ENCODE measurements around the gene MED29.
"Not testable (repeated sequence)": the region's sequence is repeated elsewhere in the genome, so short reads cannot be mapped to it uniquely, and the experiment has no call there.

The MED29 gene

GRCh38 chr19:39369200-39369599 is 22.0 kb upstream of the MED29 start:
- TF ChIP-seq, protein P1, sequence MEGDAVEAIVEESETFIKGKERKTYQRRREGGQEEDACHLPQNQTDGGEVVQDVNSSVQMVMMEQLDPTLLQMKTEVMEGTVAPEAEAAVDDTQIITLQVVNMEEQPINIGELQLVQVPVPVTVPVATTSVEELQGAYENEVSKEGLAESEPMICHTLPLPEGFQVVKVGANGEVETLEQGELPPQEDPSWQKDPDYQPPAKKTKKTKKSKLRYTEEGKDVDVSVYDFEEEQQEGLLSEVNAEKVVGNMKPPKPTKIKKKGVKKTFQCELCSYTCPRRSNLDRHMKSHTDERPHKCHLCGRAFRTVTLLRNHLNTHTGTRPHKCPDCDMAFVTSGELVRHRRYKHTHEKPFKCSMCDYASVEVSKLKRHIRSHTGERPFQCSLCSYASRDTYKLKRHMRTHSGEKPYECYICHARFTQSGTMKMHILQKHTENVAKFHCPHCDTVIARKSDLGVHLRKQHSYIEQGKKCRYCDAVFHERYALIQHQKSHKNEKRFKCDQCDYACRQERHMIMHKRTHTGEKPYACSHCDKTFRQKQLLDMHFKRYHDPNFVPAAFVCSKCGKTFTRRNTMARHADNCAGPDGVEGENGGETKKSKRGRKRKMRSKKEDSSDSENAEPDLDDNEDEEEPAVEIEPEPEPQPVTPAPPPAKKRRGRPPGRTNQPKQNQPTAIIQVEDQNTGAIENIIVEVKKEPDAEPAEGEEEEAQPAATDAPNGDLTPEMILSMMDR (IDR thresholded peaks at IDR 0.05; ENCODE audit: control insufficient read depth, extremely low read depth, insufficient read depth), result no peak
- no peak overlapping the region for H3K4me3 ChIP-seq (ENCODE audit: low read depth, low read length)
- no peak for DNase-seq (ENCODE audit: low read depth)

GRCh38 chr19:39370735-39371134 is 20.4 kb upstream of the MED29 start:
- TF ChIP-seq, protein P1 (IDR thresholded peaks at IDR 0.05; ENCODE audit: control insufficient read depth, extremely low read depth, insufficient read depth), result no peak
- no peak overlapping the region for H3K4me3 ChIP-seq (ENCODE audit: low read depth, low read length)
- no peak for DNase-seq (ENCODE audit: low read depth)

DNA sequence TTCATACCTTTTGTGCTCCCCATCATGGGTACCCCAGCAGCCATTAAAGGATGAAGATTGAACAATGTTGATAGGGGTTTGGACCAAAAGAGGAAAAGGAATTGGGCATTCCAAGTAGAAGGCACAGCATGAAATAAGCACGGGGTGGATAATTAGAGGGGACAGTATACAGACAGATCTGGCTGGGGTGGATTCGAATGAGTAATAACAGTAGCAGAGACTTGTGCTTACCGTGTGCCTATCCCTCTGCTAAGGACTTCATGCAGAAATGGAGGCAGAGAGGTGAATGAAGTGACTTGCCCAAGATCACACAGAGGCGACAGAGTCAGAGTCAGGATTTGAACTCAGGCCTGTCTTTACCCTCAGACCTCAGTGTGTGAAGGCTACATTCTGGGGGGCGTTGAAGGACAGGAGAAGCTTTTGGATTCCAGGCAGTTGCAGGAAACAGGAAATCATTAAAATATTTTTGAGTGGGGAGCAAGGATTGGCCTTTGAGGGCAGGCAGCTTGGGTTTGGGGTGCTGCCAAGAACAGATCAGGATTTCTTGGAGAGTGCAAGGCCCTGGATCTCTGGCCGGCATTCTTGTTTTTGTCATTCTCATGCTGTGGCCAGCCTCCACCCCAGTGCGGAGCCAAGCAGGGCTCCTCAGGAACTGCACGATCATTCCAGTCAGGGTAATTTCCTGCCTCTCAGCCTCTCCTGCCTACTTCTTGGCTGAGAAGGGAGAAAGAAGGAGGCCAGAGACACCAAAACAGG is 19.0 kb upstream of the MED29 start:
- DNase-seq (ENCODE audit: low read depth), result no peak
- no peak overlapping the region for H3K4me3 ChIP-seq (ENCODE audit: low read depth, low read length)
- TF ChIP-seq, protein P1 (IDR thresholded peaks at IDR 0.05; ENCODE audit: control insufficient read depth, extremely low read depth, insufficient read depth), result no peak

- TF ChIP-seq, protein P1 (IDR thresholded peaks at IDR 0.05; ENCODE audit: control insufficient read depth, extremely low read depth, insufficient read depth), result no peak
- DNase-seq (ENCODE audit: low read depth), result no peak
- H3K4me3 ChIP-seq (ENCODE audit: low read depth, low read length), result no peak overlapping the region
Measured at GRCh38 chr19:39372941-39373340, 18.2 kb upstream of the MED29 start.

DNA sequence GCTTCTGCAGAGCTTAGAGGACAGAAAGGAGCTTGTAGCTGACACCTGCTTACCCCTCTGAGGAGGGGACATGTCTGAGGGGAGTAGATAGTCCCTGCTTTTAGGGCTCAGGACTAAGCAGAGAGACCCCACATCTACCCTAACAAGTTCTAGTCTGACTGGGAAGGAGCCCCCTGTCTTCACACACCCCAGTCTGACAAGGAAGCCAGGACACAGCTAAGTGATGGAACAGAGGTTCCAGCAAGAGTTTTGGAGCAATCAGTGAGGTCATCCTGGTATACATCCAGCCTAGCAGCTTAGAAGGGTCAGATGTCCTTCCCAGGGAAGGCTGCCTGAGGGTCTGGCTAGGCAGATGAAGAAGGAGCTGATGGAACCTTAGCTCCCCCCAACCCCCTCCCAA is 15.2 kb upstream of the MED29 start:
- TF ChIP-seq, protein P1 (IDR thresholded peaks at IDR 0.05; ENCODE audit: control insufficient read depth, extremely low read depth, insufficient read depth), result no peak
- DNase-seq (ENCODE audit: low read depth), result no peak
- no peak overlapping the region for H3K4me3 ChIP-seq (ENCODE audit: low read depth, low read length)

DNA sequence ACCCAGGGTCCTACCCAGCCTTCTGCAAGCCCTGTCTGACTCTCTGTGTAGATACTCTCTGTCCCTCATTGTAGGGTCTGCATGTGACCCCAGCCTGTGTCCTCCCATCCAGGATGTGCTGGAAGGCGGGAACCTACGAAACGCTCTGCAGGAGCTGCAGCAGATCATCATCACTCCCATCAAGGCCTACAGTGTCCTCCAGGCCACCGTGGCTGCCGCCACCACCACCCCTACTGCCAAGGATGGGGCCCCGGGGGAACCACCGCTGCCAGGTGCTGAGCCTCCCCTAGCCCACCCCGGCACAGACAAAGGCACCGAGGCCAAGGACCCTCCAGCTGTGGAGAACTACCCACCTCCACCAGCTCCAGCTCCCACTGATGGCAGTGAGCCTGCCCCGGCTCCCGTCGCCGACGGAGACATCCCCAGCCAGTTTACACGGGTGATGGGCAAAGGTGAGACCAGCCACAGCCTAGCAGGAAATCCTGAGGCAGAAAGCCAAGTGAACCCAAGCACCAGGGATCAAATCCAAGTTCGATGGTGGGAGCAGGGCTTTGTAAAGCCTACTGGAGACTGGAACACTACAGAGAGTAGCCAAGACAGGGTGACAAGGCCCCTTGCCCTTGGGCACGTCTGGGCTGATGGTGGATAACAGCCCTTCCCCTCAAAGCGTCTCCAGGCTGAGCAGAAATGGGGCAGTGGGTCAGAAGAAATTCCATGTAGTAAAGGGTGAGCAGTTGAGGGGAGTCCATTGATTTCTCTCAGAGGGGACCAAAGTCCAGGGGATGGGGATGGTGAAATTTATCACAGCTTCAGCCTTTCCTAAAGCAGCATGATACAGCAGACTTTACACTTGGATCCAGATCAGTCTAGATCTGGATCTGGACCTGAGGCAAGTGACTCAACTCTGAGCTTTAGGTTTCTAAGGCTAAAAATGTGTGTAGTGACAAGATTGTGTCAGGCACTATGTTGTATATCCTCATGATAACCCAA is 13.5 kb upstream of the MED29 start:
- no peak overlapping the region for H3K4me3 ChIP-seq (ENCODE audit: low read depth, low read length)
- DNase-seq (ENCODE audit: low read depth), result no peak
- TF ChIP-seq, protein P1 (IDR thresholded peaks at IDR 0.05; ENCODE audit: control insufficient read depth, extremely low read depth, insufficient read depth), result no peak

GRCh38 chr19:39379366-39379765 is 11.8 kb upstream of the MED29 start:
- not testable (repeated sequence) for DNase-seq (ENCODE audit: low read depth); H3K4me3 ChIP-seq (ENCODE audit: low read depth, low read length)

All from LNCaP clone FGC (cell line).